ENCODE data around the gene NKAIN1. TPM values are rescaled to one million over a fixed set of nuclear protein-coding genes. Genes with fewer than 3 reads are reported as not detected.
"Not testable (repeated sequence)": the region's sequence is repeated elsewhere in the genome, so short reads cannot be mapped to it uniquely, and the experiment has no call there.

Gene NKAIN1
- total RNA-seq, 1 donor from 2014 or later, result not detected

- Histone ChIP-seq H3K27me3 (ENCODE audit: control insufficient read depth, insufficient read depth, low read length) (no peaks in the 10 kb centered on the region), H3K36me3 (ENCODE audit: control insufficient read depth, insufficient read depth, low read length) (no peaks in the 10 kb centered on the region), H3K4me3 (ENCODE audit: low read depth, low read length) (no peak overlapping the region)
- DNase-seq (ENCODE audit: low read depth), result no peak
- no peak for FAIRE-seq
- TF ChIP-seq CTCF (IDR thresholded peaks at IDR 0.05; ENCODE audit: insufficient read depth, low read length, severe bottlenecking), result no peak
Observed at GRCh38 chr1:31199236-31199790, 40.4 kb downstream of the NKAIN1 start.

GRCh38 chr1:31198600-31198999, 41.1 kb downstream of the NKAIN1 start:
- Histone ChIP-seq H3K4me3 (ENCODE audit: low read depth, low read length) (no peak overlapping the region), H3K36me3 (ENCODE audit: control insufficient read depth, insufficient read depth, low read length) (no peaks in the 10 kb centered on the region), H3K27me3 (ENCODE audit: control insufficient read depth, insufficient read depth, low read length) (no peaks in the 10 kb centered on the region)
- FAIRE-seq, result no peak
- DNase-seq (ENCODE audit: low read depth), result no peak
- TF ChIP-seq CTCF (IDR thresholded peaks at IDR 0.05; ENCODE audit: insufficient read depth, low read length, severe bottlenecking), result no peak

- no peak for TF ChIP-seq CTCF (IDR thresholded peaks at IDR 0.05; ENCODE audit: insufficient read depth, low read length, severe bottlenecking)
- DNase-seq (ENCODE audit: low read depth), result no peak
- H3K4me3 ChIP-seq (ENCODE audit: low read depth, low read length), result no peak overlapping the region
- H3K36me3 ChIP-seq (ENCODE audit: control insufficient read depth, insufficient read depth, low read length), result no peaks in the 10 kb centered on the region
- no peak for FAIRE-seq
- H3K27me3 ChIP-seq (ENCODE audit: control insufficient read depth, insufficient read depth, low read length), result no peaks in the 10 kb centered on the region
Observed at GRCh38 chr1:31198150-31198549, 41.5 kb downstream of the NKAIN1 start.

GRCh38 chr1:31196685-31197084, 43.0 kb downstream of the NKAIN1 start:
- Histone ChIP-seq H3K27me3 (ENCODE audit: control insufficient read depth, insufficient read depth, low read length) (no peaks in the 10 kb centered on the region), H3K4me3 (ENCODE audit: low read depth, low read length) (no peak overlapping the region), H3K36me3 (ENCODE audit: control insufficient read depth, insufficient read depth, low read length) (no peaks in the 10 kb centered on the region)
- DNase-seq (ENCODE audit: low read depth) (peak; percentile 80), FAIRE-seq (no peak)
- TF ChIP-seq CTCF (IDR thresholded peaks at IDR 0.05; ENCODE audit: insufficient read depth, low read length, severe bottlenecking), result no peak

GRCh38 chr1:31195267-31195666, 44.4 kb downstream of the NKAIN1 start:
- H3K4me3 ChIP-seq (ENCODE audit: low read depth, low read length); H3K27me3 ChIP-seq (ENCODE audit: control insufficient read depth, insufficient read depth, low read length); DNase-seq (ENCODE audit: low read depth); H3K36me3 ChIP-seq (ENCODE audit: control insufficient read depth, insufficient read depth, low read length); FAIRE-seq: not testable (repeated sequence)

GRCh38 chr1:31193729-31194128, 46.0 kb downstream of the NKAIN1 start:
- no peak for TF ChIP-seq CTCF (IDR thresholded peaks at IDR 0.05; ENCODE audit: insufficient read depth, low read length, severe bottlenecking)
- peaks cover 2% of the 10 kb centered on the region for H3K27me3 ChIP-seq (ENCODE audit: control insufficient read depth, insufficient read depth, low read length)
- FAIRE-seq, result no peak
- DNase-seq (ENCODE audit: low read depth), result no peak
- no peak overlapping the region for H3K4me3 ChIP-seq (ENCODE audit: low read depth, low read length)
- no peaks in the 10 kb centered on the region for H3K36me3 ChIP-seq (ENCODE audit: control insufficient read depth, insufficient read depth, low read length)

All from bronchial epithelial cell (primary cell).